ENCODE data around the gene NDOR1. TPM values are rescaled to one million over a fixed set of nuclear protein-coding genes. Genes with fewer than 3 reads are reported as not detected.
A peak's percentile ranks its signal among the peaks of the same experiment; 100 is the strongest.

NDOR1 gene
- total RNA-seq, 1 donor from 2014 or later, result 39.4 TPM

- Mint-ChIP-seq H3K36me3 (ENCODE audit: low read depth) (peaks cover 7% of the 10 kb centered on the region), H3K27ac (ENCODE audit: unreplicated experiment) (peak overlapping the region; percentile 94), H3K4me3 (peak overlapping the region; percentile 94), H3K4me1 (peaks cover 38% of the 10 kb centered on the region), H3K27me3 (ENCODE audit: low read depth) (no peaks in the 10 kb centered on the region), H3K9me3 (no peaks in the 10 kb centered on the region)
- DNase-seq (ENCODE audit: low read depth, low spot score), result no peak
- no peak for TF ChIP-seq CTCF (conservative IDR thresholded peaks at IDR 0.05)
These were observed 1.1 kb downstream of the NDOR1 start for GRCh38 chr9:137206602-137207001.

DNA sequence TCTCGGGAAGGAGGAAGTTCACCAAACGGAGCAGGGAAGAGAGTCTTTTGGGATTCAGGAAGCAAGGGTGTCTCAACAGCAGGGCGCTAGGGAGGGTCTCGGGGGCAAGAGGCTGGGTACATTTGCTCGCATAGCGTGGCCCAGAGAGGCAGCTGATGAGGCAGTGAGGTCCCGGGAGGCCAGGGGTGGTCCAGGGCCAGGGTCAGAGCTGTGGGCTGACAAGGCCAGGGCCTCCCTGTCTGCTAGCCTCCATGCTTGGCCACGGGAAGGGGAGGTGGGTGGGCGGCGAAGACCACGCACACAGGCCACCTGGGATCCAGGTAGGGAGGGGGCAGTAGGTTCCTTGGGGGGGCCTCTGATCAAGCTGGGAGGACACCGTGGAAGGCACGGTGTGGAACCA, 6.0 kb downstream of the NDOR1 start:
- no peak for DNase-seq (ENCODE audit: low read depth, low spot score)
- TF ChIP-seq CTCF (conservative IDR thresholded peaks at IDR 0.05), result no peak
- no peak overlapping the region for H3K27ac Mint-ChIP-seq (ENCODE audit: unreplicated experiment)
- peaks cover 11% of the 10 kb centered on the region for H3K4me1 Mint-ChIP-seq
- no peak overlapping the region for H3K4me3 Mint-ChIP-seq
- H3K36me3 Mint-ChIP-seq (ENCODE audit: low read depth), result peaks cover 9% of the 10 kb centered on the region
- no peaks in the 10 kb centered on the region for H3K27me3 Mint-ChIP-seq (ENCODE audit: low read depth)
- no peaks in the 10 kb centered on the region for H3K9me3 Mint-ChIP-seq

DNA sequence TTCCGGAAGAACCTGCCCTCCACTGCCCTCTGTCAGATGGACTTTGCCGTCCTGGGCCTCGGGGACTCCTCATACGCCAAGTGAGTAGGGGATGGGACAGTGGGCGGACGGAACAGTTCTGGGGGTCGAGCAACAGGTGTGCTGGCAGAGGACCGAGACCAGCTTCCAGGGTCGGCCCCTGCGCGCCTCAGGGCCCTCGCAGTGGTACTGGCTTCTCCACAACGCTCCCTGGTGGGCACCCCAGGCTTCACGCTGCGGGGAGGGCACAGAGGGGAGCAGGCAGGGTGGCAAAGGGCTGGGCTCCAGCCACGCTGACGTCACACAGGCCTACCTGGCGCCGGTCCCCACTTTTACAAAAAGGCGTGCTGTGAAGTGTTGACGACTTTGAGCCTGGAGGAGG, 7.0 kb downstream of the NDOR1 start:
- no peak for TF ChIP-seq CTCF (conservative IDR thresholded peaks at IDR 0.05)
- Mint-ChIP-seq H3K36me3 (ENCODE audit: low read depth) (peaks cover 4% of the 10 kb centered on the region), H3K9me3 (no peaks in the 10 kb centered on the region), H3K4me1 (peaks cover 1% of the 10 kb centered on the region), H3K4me3 (no peak overlapping the region), H3K27me3 (ENCODE audit: low read depth) (no peaks in the 10 kb centered on the region), H3K27ac (ENCODE audit: unreplicated experiment) (no peak overlapping the region)
- DNase-seq (ENCODE audit: low read depth, low spot score), result no peak

GRCh38 chr9:137213160-137214060, 7.9 kb downstream of the NDOR1 start:
- TF ChIP-seq CTCF (conservative IDR thresholded peaks at IDR 0.05), result no peak
- Mint-ChIP-seq H3K27me3 (ENCODE audit: low read depth) (no peaks in the 10 kb centered on the region), H3K27ac (ENCODE audit: unreplicated experiment) (no peak overlapping the region), H3K4me3 (peak overlapping the region; percentile 11), H3K4me1 (no peaks in the 10 kb centered on the region), H3K36me3 (ENCODE audit: low read depth) (peaks cover 2% of the 10 kb centered on the region), H3K9me3 (no peaks in the 10 kb centered on the region)
- no peak for DNase-seq (ENCODE audit: low read depth, low spot score)

GRCh38 chr9:137214620-137215019, 9.1 kb downstream of the NDOR1 start:
- DNase-seq (ENCODE audit: low read depth, low spot score), result no peak
- Mint-ChIP-seq H3K27ac (ENCODE audit: unreplicated experiment) (no peak overlapping the region), H3K36me3 (ENCODE audit: low read depth) (peaks cover 2% of the 10 kb centered on the region), H3K4me3 (no peak overlapping the region), H3K9me3 (no peaks in the 10 kb centered on the region), H3K27me3 (ENCODE audit: low read depth) (no peaks in the 10 kb centered on the region), H3K4me1 (no peaks in the 10 kb centered on the region)
- TF ChIP-seq CTCF (conservative IDR thresholded peaks at IDR 0.05), result no peak
